GM12878 (cell line): ENCODE data around the gene EAF2. TPM values are rescaled to one million over a fixed set of nuclear protein-coding genes. Genes with fewer than 3 reads are reported as not detected.

ENCODE experiments used
- ATAC-seq: fragments of 200-7000 bp; cut with Tn5 transposase; 3 replicates; pipeline ENCODE4 v1.9.1; 2020; ENCODE audit warnings: mild to moderate bottlenecking, moderate library complexity
- BruUV-seq: library from RNA; stranded (reverse); fragments of 400-500 nt; replicated peaks from 2 replicates; lab custom pipeline; 2021; lab: Mats Ljungman, UMichigan
- CTCF ChIA-PET: fragments of 300-600 bp; sonication (Branson Sonifier 250); formaldehyde crosslinking; extraction: SDS; loops from one replicate; lab custom pipeline; 2021; ENCODE audit warnings: inconsistent platforms; lab: Yijun Ruan, JAX
- POLR2A ChIA-PET: fragments of 350-600 bp; formaldehyde crosslinking; extraction: SDS; loops from one replicate; lab custom pipeline; 2021; ENCODE audit warnings: inconsistent platforms; lab: Charles Lee
- RAD21 ChIA-PET: fragments of 300-600 bp; sonication (Branson Sonifier 250); formaldehyde crosslinking; loops from one replicate; lab custom pipeline; 2023; ENCODE audit warnings: antibody characterized with exemption; ENCODE audit not compliant: unreplicated experiment; lab: Charles Lee
- SMC1A ChIA-PET: fragments of 300-600 bp; sonication (Branson Sonifier 250); formaldehyde crosslinking; loops from one replicate; lab custom pipeline; 2023; ENCODE audit not compliant: unreplicated experiment, uncharacterized antibody; lab: Charles Lee
- DNase-seq: peaks from one replicate; pipeline ENCODE4 v3.0.0-alpha.2; 2011; ENCODE audit warnings: low read depth, low spot score
- FAIRE-seq: peaks from 3 replicates; lab custom pipeline; 2011; peaks lifted over from hg19 to GRCh38; lab: Jason Lieb, UNC
- H2AFZ ChIP-seq: 2 replicates; pipeline ENCODE4 v1.6.0; 2011; ENCODE audit warnings: low read depth, low read length, control low read depth; ENCODE audit not compliant: control insufficient read depth
- H3K27ac ChIP-seq: 2 replicates; pipeline ENCODE4 v1.5.1; 2011; ENCODE audit warnings: control low read depth; ENCODE audit not compliant: control insufficient read depth, insufficient read depth
- H3K27me3 ChIP-seq, 2 experiments: replicated peaks in 1 of 2; 2 replicates each; pipeline versions ENCODE4 v1.6.0 to v1.6.1; 2011; ENCODE audit warnings: low read length in 1 of 2; ENCODE audit not compliant: control insufficient read depth in 2 of 2, insufficient read depth in 2 of 2
- H3K36me3 ChIP-seq, 2 experiments: 2 replicates each; pipeline ENCODE4 v1.5.1; 2011; ENCODE audit warnings: low read length in 1 of 2; ENCODE audit not compliant: control insufficient read depth in 2 of 2, insufficient read depth in 2 of 2
- H3K4me1 ChIP-seq: 2 replicates; pipeline ENCODE4 v1.6.1; 2011; ENCODE audit warnings: mild to moderate bottlenecking, low read length, moderate library complexity, mixed read lengths; ENCODE audit not compliant: control insufficient read depth, insufficient read depth
- H3K4me2 ChIP-seq: 2 replicates; pipeline ENCODE4 v1.6.0; 2011; ENCODE audit warnings: control low read depth; ENCODE audit not compliant: control insufficient read depth, insufficient read depth
- H3K4me3 ChIP-seq: fragments of 200-600 bp; sonication (generic); 2 replicates; pipeline ENCODE4 v1.5.1; 2016
- H3K79me2 ChIP-seq: 2 replicates; pipeline ENCODE4 v1.6.0; 2011; ENCODE audit warnings: low read length; ENCODE audit not compliant: control insufficient read depth, insufficient read depth
- H3K9ac ChIP-seq: 2 replicates; pipeline ENCODE4 v1.8.0; 2011; ENCODE audit warnings: low read length, control low read depth, mixed read lengths; ENCODE audit not compliant: control insufficient read depth, insufficient read depth
- H3K9me3 ChIP-seq: replicated peaks from 3 replicates; pipeline ENCODE4 v1.5.1; 2011; ENCODE audit warnings: mild to moderate bottlenecking, low read length; ENCODE audit not compliant: control insufficient read depth, insufficient read depth
- H4K20me1 ChIP-seq: 2 replicates; pipeline ENCODE4 v1.6.0; 2011; ENCODE audit not compliant: control insufficient read depth, insufficient read depth
- RELB ChIP-seq: fragments of 450-650 bp; IDR thresholded peaks from 2 replicates; pipeline ENCODE4 v1.6.1; 2017; ENCODE audit warnings: low read depth, mild to moderate bottlenecking, moderate library complexity
- SPI1 ChIP-seq: IDR thresholded peaks from 2 replicates; pipeline ENCODE4 v1.6.1; 2011; ENCODE audit warnings: low read depth, mild to moderate bottlenecking, low read length, moderate library complexity, borderline replicate concordance; ENCODE audit not compliant: insufficient read depth
- in situ Hi-C: fragments of 300-500 bp; cut with MboI; formaldehyde crosslinking; loops from 9 replicates; pipeline ENCODE4 v1.14.3; 2018; ENCODE audit warnings: mixed read lengths
- intact Hi-C: fragments of 100-400 bp; cut with micrococcal nuclease; formaldehyde crosslinking; loops from one replicate; pipeline ENCODE4 v1.14.2; 2022; ENCODE audit not compliant: unreplicated experiment
- polyA plus RNA-seq, 11 experiments: library from polyadenylated mRNA; depleted of rRNA in 4 of 11; unstranded in 6 of 11; stranded (reverse) in 5 of 11; fragments of >200 nt; fragmentation: Nextera tagmentation in 4 of 11; fragmentation: Illumina TruSeq in 1 of 11; extraction: Ambion mirVana in 4 of 11; extraction: Trizol in 1 of 11; gene quantifications; 1 replicate in 1 of 11; 2 replicates in 10 of 11; pipeline versions ENCODE4 v1.2.1 to v1.2.3, GENCODE V29; 2011 to 2016; ENCODE audit warnings: inconsistent platforms in 2 of 11, missing spikeins in 2 of 11, low read depth in 1 of 11
- total RNA-seq, 4 experiments: library from RNA; depleted of rRNA in 3 of 4; stranded (reverse); fragments of >200 nt in 3 of 4; fragmentation: Illumina TruSeq in 1 of 4; extraction: Trizol in 1 of 4; gene quantifications; 2 replicates each; pipeline versions ENCODE4 v1.2.1 to v1.2.3, GENCODE V29; 2013 to 2021
- TF ChIP-seq, protein P1 (sequence below), 3 experiments: IDR thresholded peaks in 2 of 3; conservative IDR thresholded peaks in 1 of 3; 2 replicates each; pipeline ENCODE4 v1.5.1; 2011; ENCODE audit warnings: low read depth in 3 of 3, low read length in 3 of 3, mild to moderate bottlenecking in 3 of 3, control low read depth in 2 of 3, moderate library complexity in 2 of 3, inconsistent platforms in 1 of 3, mixed read lengths in 1 of 3; ENCODE audit not compliant: control insufficient read depth in 2 of 3, insufficient read depth in 1 of 3; ENCODE audit errors: extremely low read depth in 1 of 3

Gene EAF2
- total and polyA plus RNA-seq, 10 of the 15 experiments (the other 5 are each of a cell fraction or from before 2014, with no cell fraction given), result 47.3 to 193 (median 72.2) TPM

DNA sequence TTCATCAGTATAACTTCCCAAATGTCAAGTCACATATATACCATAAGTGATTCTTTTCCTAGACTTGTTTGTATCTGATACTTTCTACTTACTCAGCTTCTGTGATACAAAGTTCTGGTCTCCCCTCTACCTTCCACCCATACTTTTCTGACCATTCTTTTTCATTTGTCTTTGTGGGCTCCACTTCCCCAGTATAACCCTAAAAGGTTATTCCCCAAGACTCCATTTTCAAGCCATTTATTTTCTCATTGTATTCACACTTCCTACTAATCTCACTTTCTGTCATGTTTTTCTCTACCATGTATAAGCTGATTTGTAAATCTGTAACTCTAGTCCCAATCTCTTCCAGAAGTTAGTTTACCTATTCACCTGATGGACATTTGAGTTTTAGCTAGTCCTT is 34.1 kb upstream of the EAF2 start:
- CTCF ChIA-PET, result interaction anchor here (1.2 to 2.2 kb wide), 2 partner anchors 11 to 31 kb away, joined by 5 to 6 read pairs; no protein-coding TSS in a partner anchor

More for the DNA sequence above, 34.1 kb upstream of the EAF2 start:
- in situ Hi-C loops (no loop called here), intact Hi-C loops (no loop called here)
- Histone ChIP-seq H2AFZ (no peak overlapping the region), H3K4me1 (no peaks in the 10 kb centered on the region; the same call in 1 of the 2 replicates), H3K36me3 (peaks cover 0 to 28% of the 10 kb centered on the region in 2 experiments; a peak in 2 of 4 replicates), H3K4me2 (no peak overlapping the region), H3K27me3 (no peaks in the 10 kb centered on the region), H3K9ac (no peak overlapping the region), H3K79me2 (no peaks in the 10 kb centered on the region)
- peak; percentile 26; the same call in 1 of the 2 replicates for TF ChIP-seq RELB
- TF ChIP-seq, protein P1, sequence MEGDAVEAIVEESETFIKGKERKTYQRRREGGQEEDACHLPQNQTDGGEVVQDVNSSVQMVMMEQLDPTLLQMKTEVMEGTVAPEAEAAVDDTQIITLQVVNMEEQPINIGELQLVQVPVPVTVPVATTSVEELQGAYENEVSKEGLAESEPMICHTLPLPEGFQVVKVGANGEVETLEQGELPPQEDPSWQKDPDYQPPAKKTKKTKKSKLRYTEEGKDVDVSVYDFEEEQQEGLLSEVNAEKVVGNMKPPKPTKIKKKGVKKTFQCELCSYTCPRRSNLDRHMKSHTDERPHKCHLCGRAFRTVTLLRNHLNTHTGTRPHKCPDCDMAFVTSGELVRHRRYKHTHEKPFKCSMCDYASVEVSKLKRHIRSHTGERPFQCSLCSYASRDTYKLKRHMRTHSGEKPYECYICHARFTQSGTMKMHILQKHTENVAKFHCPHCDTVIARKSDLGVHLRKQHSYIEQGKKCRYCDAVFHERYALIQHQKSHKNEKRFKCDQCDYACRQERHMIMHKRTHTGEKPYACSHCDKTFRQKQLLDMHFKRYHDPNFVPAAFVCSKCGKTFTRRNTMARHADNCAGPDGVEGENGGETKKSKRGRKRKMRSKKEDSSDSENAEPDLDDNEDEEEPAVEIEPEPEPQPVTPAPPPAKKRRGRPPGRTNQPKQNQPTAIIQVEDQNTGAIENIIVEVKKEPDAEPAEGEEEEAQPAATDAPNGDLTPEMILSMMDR (IDR thresholded peaks at IDR 0.05 in 2 of 3, conservative IDR thresholded peaks at IDR 0.05 in 1 of 3; ENCODE audit: control insufficient read depth in 2 of 3, extremely low read depth in 1 of 3, insufficient read depth in 1 of 3, low read depth in 3 of 3, low read length in 3 of 3), result no peak
- TF ChIP-seq SPI1, result peak; percentile 36; the same call in 1 of the 2 replicates
- TF ChIP-seq, all 136 proteins: peak for 2
- no peak overlapping the region for H3K27ac ChIP-seq
- no peak overlapping the region for H3K4me3 ChIP-seq
- peak; percentile 69 for ATAC-seq
- BruUV-seq, result no TSS peak
- no peaks in the 10 kb centered on the region for H4K20me1 ChIP-seq
- H3K9me3 ChIP-seq, result no peaks in the 10 kb centered on the region
- peak; percentile 65 for FAIRE-seq
- SMC1A ChIA-PET, result interaction anchor here (1.1 to 2.0 kb wide), 9 partner anchors 9 to 300 kb away, joined by 3 to 13 read pairs (median 4); no protein-coding TSS in a partner anchor
- POLR2A ChIA-PET, result interaction anchor here (0.6 to 1.6 kb wide), 3 partner anchors 8 to 293 kb away, joined by 3 to 5 read pairs (median 3); no protein-coding TSS in a partner anchor
- RAD21 ChIA-PET, result interaction anchor here (0.7 to 1.4 kb wide), 5 partner anchors 9 to 1124 kb away, joined by 3 to 8 read pairs (median 4); no protein-coding TSS in a partner anchor
- DNase-seq, result no peak
